ENCODE measurements around the gene NEUROG1. TPM values are rescaled to one million over a fixed set of nuclear protein-coding genes. Genes with fewer than 3 reads are reported as not detected.
"Not testable (repeated sequence)": the region's sequence is repeated elsewhere in the genome, so short reads cannot be mapped to it uniquely, and the experiment has no call there.

Gene NEUROG1
- total RNA-seq, 2 donors from 2014 or later, result not detected

GRCh38 chr5:135535420-135535819, 344 bp downstream of the NEUROG1 start:
- no peaks in the 10 kb centered on the region for H3K4me1 ChIP-seq (replicated peaks)
- TF ChIP-seq POLR2A (IDR thresholded peaks at IDR 0.05), result no peak
- TF ChIP-seq CTCF (IDR thresholded peaks at IDR 0.05), result no peak
- TF ChIP-seq POLR2AphosphoS5 (IDR thresholded peaks at IDR 0.05), result no peak
- peaks cover 28% of the 10 kb centered on the region for H3K27me3 ChIP-seq (replicated peaks; ENCODE audit: insufficient read depth)
- H3K27ac ChIP-seq, result no peak overlapping the region
- intact Hi-C loops (cut with DNase I), result no loop called here
- no peak overlapping the region for H3K4me3 ChIP-seq
- no peak for DNase-seq (ENCODE audit: low spot score)
- WGBS, result 2% methylated on average over 31 of the region's 44 CpGs
- H3K36me3 ChIP-seq, result no peaks in the 10 kb centered on the region
- no peaks in the 10 kb centered on the region for H3K9me3 ChIP-seq

GRCh38 chr5:135534609-135535419, 950 bp downstream of the NEUROG1 start:
- Histone ChIP-seq H3K4me3 (no peak overlapping the region), H3K9me3 (no peaks in the 10 kb centered on the region), H3K27me3 (replicated peaks; ENCODE audit: insufficient read depth) (peaks cover 26% of the 10 kb centered on the region), H3K27ac (no peak overlapping the region), H3K4me1 (replicated peaks) (no peaks in the 10 kb centered on the region), H3K36me3 (no peaks in the 10 kb centered on the region)
- TF ChIP-seq CTCF (IDR thresholded peaks at IDR 0.05) (no peak), POLR2AphosphoS5 (IDR thresholded peaks at IDR 0.05) (no peak)
- intact Hi-C loops (cut with DNase I), result no loop called here
- WGBS, result 26% methylated on average over 38 of the region's 61 CpGs
- DNase-seq (ENCODE audit: low spot score), result no peak

GRCh38 chr5:135533794-135534193, 2.0 kb downstream of the NEUROG1 start:
- WGBS, result 67% methylated on average over 3 of the region's 3 CpGs
- DNase-seq (ENCODE audit: low spot score), result no peak
- Histone ChIP-seq H3K27ac (no peak overlapping the region), H3K9me3 (no peaks in the 10 kb centered on the region), H3K4me1 (replicated peaks) (no peaks in the 10 kb centered on the region), H3K36me3 (no peaks in the 10 kb centered on the region), H3K4me3 (no peak overlapping the region), H3K27me3 (replicated peaks; ENCODE audit: insufficient read depth) (peaks cover 24% of the 10 kb centered on the region)
- TF ChIP-seq POLR2AphosphoS5 (IDR thresholded peaks at IDR 0.05) (no peak), POLR2A (IDR thresholded peaks at IDR 0.05) (no peak), CTCF (IDR thresholded peaks at IDR 0.05) (no peak)
- intact Hi-C loops (cut with DNase I), result no loop called here

GRCh38 chr5:135533334-135533733, 2.4 kb downstream of the NEUROG1 start:
- Histone ChIP-seq H3K4me3 (no peak overlapping the region), H3K9me3 (no peaks in the 10 kb centered on the region), H3K36me3 (no peaks in the 10 kb centered on the region), H3K27me3 (replicated peaks; ENCODE audit: insufficient read depth) (peaks cover 24% of the 10 kb centered on the region), H3K27ac (no peak overlapping the region), H3K4me1 (replicated peaks) (no peaks in the 10 kb centered on the region)
- 45% methylated on average over 3 of the region's 3 CpGs for WGBS
- no peak for DNase-seq (ENCODE audit: low spot score)
- TF ChIP-seq POLR2A (IDR thresholded peaks at IDR 0.05) (no peak), CTCF (IDR thresholded peaks at IDR 0.05) (no peak), POLR2AphosphoS5 (IDR thresholded peaks at IDR 0.05) (no peak)
- intact Hi-C loops (cut with DNase I), result no loop called here

GRCh38 chr5:135529576-135529975, 6.2 kb downstream of the NEUROG1 start:
- WGBS, result 86% methylated on average over 5 of the region's 5 CpGs

More at GRCh38 chr5:135529576-135529975, 6.2 kb downstream of the NEUROG1 start:
- H3K27me3 ChIP-seq (replicated peaks; ENCODE audit: insufficient read depth); H3K9me3 ChIP-seq; DNase-seq (ENCODE audit: low spot score); H3K4me1 ChIP-seq (replicated peaks); intact Hi-C loops (cut with DNase I); H3K4me3 ChIP-seq; H3K36me3 ChIP-seq; H3K27ac ChIP-seq: not testable (repeated sequence)
